LNCaP clone FGC (cell line): ENCODE results near the gene ELAVL4.
A peak's percentile ranks its signal among the peaks of the same experiment; 100 is the strongest.

Experiments
- DNase-seq: peaks from one replicate; pipeline ENCODE4 v3.0.0-alpha.2; 2011; ENCODE audit warnings: low read depth
- H3K4me3 ChIP-seq: 2 replicates; pipeline ENCODE4 v1.5.1; 2011; ENCODE audit warnings: mild to moderate bottlenecking, low read depth, low read length, control low read depth
- TF ChIP-seq, protein P1 (sequence below): IDR thresholded peaks from 2 replicates; pipeline ENCODE4 v1.5.1; 2012; ENCODE audit warnings: mild to moderate bottlenecking; ENCODE audit not compliant: control insufficient read depth, insufficient read depth; ENCODE audit errors: extremely low read depth

The ELAVL4 gene

GRCh38 chr1:50108497-50109059, at the start of gene ELAVL4:
TSS of gene ELAVL4 (plus strand) at chr1:50108920. CDS start at chr1:50109190, 270 bp downstream.
- no peak for DNase-seq
- TF ChIP-seq, protein P1, sequence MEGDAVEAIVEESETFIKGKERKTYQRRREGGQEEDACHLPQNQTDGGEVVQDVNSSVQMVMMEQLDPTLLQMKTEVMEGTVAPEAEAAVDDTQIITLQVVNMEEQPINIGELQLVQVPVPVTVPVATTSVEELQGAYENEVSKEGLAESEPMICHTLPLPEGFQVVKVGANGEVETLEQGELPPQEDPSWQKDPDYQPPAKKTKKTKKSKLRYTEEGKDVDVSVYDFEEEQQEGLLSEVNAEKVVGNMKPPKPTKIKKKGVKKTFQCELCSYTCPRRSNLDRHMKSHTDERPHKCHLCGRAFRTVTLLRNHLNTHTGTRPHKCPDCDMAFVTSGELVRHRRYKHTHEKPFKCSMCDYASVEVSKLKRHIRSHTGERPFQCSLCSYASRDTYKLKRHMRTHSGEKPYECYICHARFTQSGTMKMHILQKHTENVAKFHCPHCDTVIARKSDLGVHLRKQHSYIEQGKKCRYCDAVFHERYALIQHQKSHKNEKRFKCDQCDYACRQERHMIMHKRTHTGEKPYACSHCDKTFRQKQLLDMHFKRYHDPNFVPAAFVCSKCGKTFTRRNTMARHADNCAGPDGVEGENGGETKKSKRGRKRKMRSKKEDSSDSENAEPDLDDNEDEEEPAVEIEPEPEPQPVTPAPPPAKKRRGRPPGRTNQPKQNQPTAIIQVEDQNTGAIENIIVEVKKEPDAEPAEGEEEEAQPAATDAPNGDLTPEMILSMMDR = no peak
- no peak within 1 kb of the TSS for H3K4me3 ChIP-seq

- H3K4me3 ChIP-seq = no peak overlapping the region
- TF ChIP-seq, protein P1 = no peak
- DNase-seq = no peak
Observed at GRCh38 chr1:50060279-50060678, 48.4 kb upstream of the ELAVL4 start.

- H3K4me3 ChIP-seq = no peak overlapping the region
- DNase-seq = no peak
- TF ChIP-seq, protein P1 = no peak
Observed at GRCh38 chr1:50066806-50067205, 41.9 kb upstream of the ELAVL4 start.

DNA sequence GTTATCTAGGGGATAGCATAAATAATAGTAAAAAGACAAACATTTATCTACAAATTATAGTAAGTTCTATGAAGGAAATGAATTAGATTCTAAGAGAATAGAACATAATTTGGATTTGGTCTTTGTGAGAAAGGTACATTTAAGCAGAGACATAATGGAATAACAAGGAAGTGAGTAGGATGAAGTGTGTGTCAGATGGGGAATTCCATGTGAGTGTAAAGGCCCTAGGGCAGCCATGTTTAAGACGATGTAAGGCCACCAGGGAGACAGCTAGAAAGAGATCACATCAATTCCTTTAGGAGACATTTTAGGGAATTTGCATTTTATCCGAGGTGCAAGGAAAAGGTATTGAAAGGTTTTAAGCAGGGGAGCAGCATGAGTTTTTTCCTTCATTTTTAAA, 33.8 kb upstream of the ELAVL4 start:
- TF ChIP-seq, protein P1 = no peak
- no peak for DNase-seq
- no peak overlapping the region for H3K4me3 ChIP-seq

DNA sequence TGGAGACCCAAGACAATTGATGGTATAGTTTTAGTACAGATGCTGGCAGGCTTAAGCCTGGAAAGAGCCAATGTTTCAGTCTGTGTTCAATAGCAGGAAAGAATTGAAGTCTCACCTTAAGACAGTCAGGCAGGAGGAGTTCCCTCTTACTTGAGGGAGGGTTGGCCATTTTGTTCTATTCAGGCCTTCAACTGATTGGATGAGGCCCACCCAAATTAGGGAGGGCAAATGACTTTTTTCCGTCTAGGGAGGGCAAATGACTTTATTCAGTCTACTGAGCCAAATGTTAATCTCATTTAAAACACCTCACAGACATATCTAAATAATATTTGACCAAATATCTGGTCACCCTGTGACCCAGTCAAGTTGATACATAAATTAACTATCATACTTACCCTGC, 31.4 kb upstream of the ELAVL4 start:
- DNase-seq = no peak
- TF ChIP-seq, protein P1 = no peak
- no peak overlapping the region for H3K4me3 ChIP-seq

GRCh38 chr1:50080904-50081586, 27.7 kb upstream of the ELAVL4 start:
- no peak overlapping the region for H3K4me3 ChIP-seq
- DNase-seq = no peak
- TF ChIP-seq, protein P1 = peak; percentile 64

GRCh38 chr1:50084389-50084788, 24.3 kb upstream of the ELAVL4 start:
- TF ChIP-seq, protein P1 = no peak
- DNase-seq = no peak
- no peak overlapping the region for H3K4me3 ChIP-seq
